ENCODE measurements around the gene ALCAM.
"Not testable (repeated sequence)": the region's sequence is repeated elsewhere in the genome, so short reads cannot be mapped to it uniquely, and the experiment has no call there.

ALCAM gene

DNA sequence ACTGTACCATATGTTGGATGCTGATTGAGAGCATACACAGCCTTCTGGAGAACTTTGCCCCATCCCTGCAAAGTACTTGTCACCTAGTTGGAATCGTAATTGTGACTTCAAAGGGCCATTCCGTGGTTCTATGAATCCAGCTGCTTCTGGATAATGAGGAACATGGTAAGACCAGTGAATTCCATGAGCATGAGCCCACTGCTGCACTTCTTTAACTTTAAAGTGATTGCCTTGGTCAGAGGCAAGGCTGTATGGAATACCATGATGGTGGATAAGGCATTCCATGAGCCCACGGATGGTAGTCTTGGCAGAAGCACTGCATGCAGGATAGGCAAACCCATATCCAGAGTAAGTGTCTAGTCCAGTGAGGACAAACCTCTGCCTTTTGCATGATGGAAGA lies 235.6 kb downstream of the ALCAM start:
- DNase-seq, result not testable (repeated sequence)

DNA sequence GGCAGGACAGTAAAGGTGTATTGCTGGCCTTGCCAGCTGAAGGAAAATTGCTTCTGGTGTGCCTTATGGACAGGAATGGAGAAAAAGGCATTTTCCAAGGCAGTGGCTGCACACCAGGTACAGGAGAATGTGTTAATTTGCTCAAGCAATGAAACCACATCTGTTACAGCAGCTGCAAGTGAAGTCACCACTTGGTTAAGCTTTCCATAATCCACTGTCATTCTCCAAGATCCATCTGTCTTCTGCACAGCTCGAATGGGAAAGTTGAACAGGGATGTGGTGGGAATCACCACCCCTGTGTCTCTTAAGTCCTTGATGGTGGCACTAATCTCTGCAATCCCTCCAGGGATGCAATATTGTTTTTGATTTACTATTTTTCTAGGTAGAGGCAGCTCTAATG lies 236.8 kb downstream of the ALCAM start:
- DNase-seq, result not testable (repeated sequence)

DNA sequence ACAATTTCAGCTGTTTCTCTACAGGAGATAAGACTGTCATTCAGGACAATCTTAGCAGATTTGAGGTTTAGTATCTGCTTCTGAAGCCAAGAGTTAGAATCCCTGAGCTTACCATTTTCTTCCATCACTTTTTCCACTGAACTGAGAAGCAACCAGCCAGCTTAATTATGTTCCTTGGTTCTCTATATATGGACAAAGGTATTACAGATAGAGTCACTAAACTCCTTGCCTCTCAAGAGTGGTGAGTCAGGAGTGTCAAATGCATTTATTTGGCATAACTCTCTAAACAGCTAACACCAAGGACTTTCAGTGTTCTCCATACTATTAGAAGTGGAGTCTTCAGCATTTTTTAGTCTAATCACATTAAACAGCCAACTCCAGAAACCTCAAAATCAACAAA lies 239.3 kb downstream of the ALCAM start:
- no peak for DNase-seq

DNA sequence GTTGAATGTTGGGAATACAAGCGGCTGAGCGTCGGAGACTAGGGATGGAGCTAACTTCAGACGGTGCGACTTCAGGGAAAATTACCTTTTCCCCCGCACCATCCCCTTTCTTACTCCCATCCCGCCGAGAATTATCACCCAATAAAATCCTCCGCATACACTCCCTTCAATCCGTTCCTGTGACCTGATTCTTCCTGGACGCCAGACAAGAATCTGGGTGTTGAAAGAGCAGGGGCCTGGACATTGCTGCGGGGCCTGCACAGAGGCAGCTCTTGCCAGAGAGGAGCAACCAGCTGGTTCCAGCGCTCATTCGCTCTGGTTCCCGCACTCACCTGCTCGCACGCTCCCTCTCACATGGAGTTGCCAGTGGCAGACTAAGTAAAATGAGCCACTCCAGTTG lies 241.9 kb downstream of the ALCAM start:
- DNase-seq, result no peak

DNA sequence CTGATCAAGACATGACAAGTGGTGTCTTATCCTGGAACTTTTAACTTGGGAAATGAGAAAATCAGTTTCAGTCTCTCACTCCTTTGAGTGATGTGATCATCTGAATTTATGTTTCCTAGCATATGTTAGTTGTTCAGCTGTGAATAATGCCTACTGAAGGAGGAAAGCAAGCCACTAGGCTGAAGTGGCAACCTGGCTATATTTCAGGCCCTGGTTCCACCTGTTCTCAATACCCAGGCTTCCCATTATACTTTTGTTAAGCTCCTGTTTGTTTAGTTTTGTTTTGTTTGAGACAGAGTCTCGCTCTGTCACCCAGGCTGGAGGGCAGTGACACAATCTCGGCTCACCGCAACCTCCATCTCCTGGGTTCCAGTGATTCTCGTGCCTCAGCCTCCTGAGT lies 243.8 kb downstream of the ALCAM start:
- no peak for DNase-seq

DNA sequence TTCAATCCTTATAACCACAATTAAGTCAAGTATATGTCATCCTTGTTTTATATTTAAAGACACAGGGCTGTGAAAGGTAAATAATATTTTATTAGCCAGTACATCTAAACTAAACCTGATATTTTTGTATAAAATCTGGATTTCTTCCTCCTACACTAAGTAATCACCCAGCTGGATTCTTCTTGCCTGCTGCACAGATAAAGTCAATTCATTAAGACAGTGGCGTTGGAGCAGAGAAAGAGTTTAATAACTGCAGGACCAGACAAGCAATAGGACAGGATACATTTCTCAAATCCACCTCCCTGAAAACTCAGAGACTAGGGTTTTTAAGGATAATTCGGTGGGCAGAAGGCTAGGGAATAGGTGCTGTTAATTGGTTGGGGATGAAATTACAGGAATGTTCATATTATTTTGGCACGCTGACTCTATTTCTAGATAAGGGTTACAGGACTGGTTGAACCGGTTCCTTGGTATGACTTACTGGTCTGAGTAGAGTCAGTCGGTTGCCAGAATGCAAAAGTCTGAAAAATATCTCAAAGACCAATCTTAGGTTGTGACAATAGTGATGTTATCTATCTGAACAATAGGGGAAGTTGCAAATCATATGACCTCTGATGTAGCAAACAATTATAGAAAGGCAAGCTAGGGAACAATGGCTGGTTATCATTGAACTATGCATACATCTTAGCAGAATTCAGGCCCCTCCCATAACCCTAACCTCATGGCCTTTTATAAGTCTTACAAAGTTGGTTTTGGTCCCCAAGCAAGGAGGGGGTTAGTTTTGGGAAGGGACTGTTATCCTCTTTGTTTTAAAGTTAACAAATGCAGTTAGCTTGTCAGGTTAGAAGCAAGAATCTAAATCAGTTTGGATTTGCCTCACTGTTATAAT lies 244.8 kb downstream of the ALCAM start:
- no peak for DNase-seq

DNA sequence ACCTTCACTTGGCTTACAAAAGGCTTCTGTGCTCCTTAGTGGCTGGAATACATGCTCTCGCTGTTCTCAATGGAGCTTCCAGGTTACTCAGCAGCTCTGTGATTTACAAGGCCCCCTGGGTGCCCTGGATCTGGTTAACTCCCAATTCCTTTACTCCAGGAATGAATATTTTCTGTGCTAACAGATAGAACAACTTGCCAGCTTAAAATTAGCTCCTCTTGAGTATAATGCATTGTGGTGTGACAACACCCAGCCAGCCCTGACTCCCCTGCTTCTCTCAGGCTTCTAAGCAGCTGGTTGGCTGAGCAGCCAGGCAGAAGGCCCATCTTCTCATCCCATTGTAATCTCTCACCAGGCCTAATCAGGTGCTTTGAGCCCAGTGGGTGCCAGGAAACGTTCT lies 246.4 kb downstream of the ALCAM start:
- DNase-seq, result no peak

DNA sequence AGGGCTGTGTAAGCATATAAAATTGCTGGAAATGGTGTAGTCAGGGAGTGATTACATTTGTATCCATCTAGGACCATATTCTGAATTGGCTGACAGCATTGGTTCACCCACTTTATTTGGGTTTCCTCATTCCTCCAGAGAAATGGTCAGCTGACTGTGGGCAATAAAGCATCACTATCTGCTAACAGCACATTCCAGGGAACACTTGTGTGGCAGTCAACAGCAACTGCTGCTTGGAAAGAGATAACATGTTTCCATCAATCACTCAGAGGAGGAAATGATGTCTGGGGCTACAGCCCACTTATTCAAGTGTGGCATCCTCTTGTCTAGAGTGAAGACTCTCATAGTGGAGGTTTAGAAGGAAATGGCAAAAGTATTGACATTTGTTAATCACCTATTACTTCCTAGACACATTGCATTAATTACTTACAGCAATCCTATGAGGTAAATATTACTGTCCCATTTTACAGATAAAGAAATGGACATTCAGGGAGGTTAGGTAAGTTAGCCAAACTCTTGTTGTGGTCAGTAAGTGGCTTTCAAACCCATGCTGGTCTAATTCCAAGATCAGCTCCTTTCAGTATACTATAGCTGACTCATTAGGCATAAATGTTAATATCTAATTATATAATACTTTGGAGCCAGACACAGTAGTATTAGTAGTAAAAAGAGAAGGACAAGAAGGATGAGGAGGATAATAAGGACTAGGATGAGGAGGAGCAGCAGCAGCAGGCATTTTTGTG lies 247.8 kb downstream of the ALCAM start:
- DNase-seq, result no peak

DNA sequence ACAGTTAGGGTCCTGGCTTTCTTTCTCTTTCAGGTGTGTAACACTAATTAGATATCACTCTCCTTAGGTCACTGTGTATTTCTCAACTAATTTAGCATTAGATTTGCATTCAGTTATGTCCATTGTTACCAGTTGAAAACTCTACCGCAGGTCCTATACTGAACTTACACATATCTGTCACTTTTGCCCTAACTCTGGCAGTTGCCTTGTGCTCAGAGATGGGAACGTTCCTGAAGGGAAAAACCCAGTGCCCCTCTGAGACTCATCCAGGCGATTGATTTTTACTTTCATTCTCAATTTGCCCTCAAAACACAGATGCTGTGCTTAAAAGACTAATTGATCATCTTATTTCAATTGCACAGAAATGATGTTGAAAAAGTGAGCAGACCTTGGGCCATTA lies 249.1 kb downstream of the ALCAM start:
- DNase-seq, result no peak

DNA sequence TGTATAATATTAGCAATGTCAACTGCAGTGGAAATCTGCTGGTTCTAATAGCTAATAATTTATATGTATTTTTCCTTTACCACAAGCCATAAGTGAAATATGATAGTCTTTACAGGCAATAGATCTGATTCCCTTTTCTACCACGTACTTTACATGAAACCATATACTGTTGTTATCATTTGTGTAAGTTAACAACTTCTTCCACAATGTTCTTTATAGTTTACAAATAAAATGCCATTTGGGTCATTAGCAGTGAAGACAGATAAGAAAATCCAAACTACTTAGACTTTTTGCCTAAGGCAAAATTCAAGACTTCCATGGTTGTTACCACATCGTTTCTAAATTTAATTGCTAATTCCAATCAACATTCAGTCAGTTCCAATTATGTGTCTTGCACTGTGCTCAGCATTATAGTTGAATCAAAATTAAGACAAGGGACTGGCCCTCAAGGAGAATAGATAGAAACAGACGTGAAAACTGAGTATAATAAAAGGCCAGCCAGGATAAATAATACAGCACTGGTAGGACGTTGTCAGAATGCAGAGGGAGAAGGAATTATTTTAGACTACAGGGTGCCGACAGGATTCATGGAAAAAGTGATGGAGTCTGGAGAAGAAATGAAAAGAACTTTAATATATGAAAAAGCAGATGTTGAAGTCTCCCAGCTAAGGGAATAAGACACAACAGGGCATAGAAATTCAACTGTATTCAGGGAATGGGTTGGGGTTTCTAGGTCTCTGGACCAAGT lies 249.8 kb downstream of the ALCAM start:
- DNase-seq, result no peak

DNA sequence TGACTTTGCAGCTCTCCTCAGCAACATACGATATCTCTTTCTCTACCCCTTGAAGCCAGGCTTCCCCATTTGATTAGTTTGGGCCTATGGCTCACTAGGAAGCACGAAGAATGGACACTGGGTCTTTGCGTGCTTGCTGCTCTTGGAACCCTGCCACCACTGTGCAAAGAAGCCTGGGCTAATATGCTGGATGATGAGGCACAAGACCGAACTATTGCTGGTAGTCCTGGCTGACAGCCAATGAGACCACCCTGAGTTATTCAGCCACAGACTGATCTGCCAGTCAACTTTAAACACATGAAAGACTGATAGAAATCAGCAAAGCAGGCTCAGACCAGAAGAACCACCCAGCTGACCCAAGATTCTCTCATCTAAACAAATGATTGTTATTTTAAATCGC lies 251.8 kb downstream of the ALCAM start:
- no peak for DNase-seq

DNA sequence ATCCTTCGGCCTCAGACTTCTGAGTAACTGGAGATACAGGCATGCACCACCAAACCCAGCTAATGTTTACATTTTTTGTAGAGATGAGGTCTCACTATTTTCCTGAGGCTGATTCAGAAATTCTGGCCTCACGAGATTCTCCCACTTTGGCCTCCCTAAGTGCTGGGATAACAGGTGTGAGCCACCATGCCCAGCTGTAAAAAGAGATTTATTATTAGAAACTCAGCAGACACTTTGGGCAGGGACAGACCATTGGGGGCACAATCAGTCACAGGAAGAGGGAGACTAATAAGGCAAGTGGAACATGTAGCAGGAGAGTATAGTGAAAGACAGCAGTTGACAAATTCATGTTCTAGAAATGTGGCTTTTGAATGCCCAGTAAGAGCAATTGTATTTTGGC lies 252.9 kb downstream of the ALCAM start:
- no peak for DNase-seq

DNA sequence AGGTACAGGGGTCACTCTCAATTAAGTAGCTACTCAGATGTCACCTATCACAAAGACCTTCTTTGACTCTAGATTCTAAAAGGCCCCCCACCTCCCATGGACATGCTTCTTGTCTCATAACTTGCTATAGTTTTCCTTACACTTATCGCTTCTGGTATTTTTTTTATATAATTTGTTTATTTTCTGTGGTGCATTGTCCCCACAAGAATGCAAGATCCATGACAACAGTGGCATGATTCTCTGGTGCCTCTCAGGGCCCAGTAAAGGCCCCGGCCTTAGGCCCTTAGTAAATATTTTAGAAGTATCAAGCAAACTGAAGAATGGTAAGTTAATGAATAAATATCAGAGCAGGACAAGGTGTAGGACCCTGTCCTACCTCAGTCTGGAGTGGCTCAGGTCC lies 253.5 kb downstream of the ALCAM start:
- no peak for DNase-seq

DNA sequence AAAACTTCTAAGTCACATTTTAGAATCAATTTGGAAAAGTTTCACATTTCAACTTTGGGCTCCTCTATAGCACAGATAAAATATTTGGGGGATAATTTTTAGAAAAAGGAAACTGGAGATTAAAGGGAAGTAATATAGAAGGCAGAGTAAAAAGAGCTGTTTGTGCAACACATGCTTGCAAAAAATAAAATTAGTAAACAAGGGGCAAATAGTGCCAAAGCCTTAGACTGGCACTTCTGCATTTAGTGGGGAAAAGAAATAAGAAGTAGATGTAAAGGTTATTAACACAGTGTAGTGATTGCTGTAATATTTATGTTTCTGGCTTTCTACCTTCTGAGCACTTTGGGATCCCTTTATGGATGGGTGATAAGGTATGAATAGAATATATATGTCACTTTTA lies 255.5 kb downstream of the ALCAM start:
- no peak for DNase-seq
